Bone marrow (tissue), 2 donors: ENCODE data around the gene CNDP2.

ENCODE experiments used
- DNase-seq, 2 donors: peaks; one replicate each; lab custom pipeline; 2025; lab: John Stamatoyannopoulos, UW

Gene CNDP2

GRCh38 chr18:74570266-74570665 lies 74.1 kb downstream of the CNDP2 start:
- no peak for DNase-seq

GRCh38 chr18:74571895-74572680 lies 75.9 kb downstream of the CNDP2 start:
- DNase-seq = no peak

- no peak for DNase-seq
These were observed 76.9 kb downstream of the CNDP2 start for GRCh38 chr18:74573053-74573452.
